Neural progenitor cell (in vitro differentiated cells): Measurements from ENCODE around the gene RSPH1.

Experiments
- CTCF ChIP-seq: fragments of 200-600 bp; sonication (generic); IDR thresholded peaks from 2 replicates; pipeline ENCODE4 v1.5.1; 2017; ENCODE audit warnings: antibody characterized with exemption, mild to moderate bottlenecking
- EZH2phosphoT487 ChIP-seq: fragments of 200-600 bp; sonication (generic); IDR thresholded peaks from 2 replicates; pipeline ENCODE4 v1.6.1; 2017; ENCODE audit warnings: antibody characterized with exemption

- TF ChIP-seq CTCF (no peak), EZH2phosphoT487 (no peak)
These were observed at the start of gene RSPH1 for GRCh38 chr21:42496120-42496838.
